H9 (cell line): ENCODE results near the gene ETV6. TPM values are rescaled to one million over a fixed set of nuclear protein-coding genes. Genes with fewer than 3 reads are reported as not detected.

ENCODE experiments used
- DNase-seq: peaks from one replicate; pipeline ENCODE4 v3.0.0-alpha.2; 2017
- H2AFZ ChIP-seq: one replicate; pipeline ENCODE4 v1.6.1; 2013; ENCODE audit warnings: mild to moderate bottlenecking, low read length, control low read depth, moderate library complexity
- H2AK5ac ChIP-seq: 2 replicates; pipeline ENCODE4 v1.6.1; 2013; ENCODE audit warnings: low read length, control low read depth, mixed read lengths; ENCODE audit not compliant: insufficient read length
- H2BK120ac ChIP-seq: one replicate; pipeline ENCODE4 v1.6.1; 2013; ENCODE audit warnings: low read depth, mild to moderate bottlenecking, low read length, control low read depth, inconsistent platforms; ENCODE audit not compliant: poor library complexity, severe bottlenecking
- H2BK12ac ChIP-seq: 2 replicates; pipeline ENCODE4 v1.6.1; 2013; ENCODE audit warnings: low read length, control low read depth, mixed read lengths, low read depth; ENCODE audit not compliant: insufficient read length
- H2BK15ac ChIP-seq: 2 replicates; pipeline ENCODE4 v1.6.1; 2013; ENCODE audit warnings: low read depth, low read length, control low read depth
- H2BK20ac ChIP-seq: one replicate; pipeline ENCODE4 v1.6.1; 2013; ENCODE audit warnings: low read depth, mild to moderate bottlenecking, low read length, control low read depth, inconsistent platforms; ENCODE audit not compliant: poor library complexity, severe bottlenecking
- H2BK5ac ChIP-seq: 2 replicates; pipeline ENCODE4 v1.6.1; 2013; ENCODE audit warnings: low read length, control low read depth, mixed read lengths; ENCODE audit not compliant: insufficient read length
- H3K14ac ChIP-seq: 2 replicates; pipeline ENCODE4 v1.6.1; 2013; ENCODE audit warnings: low read length, control low read depth; ENCODE audit not compliant: insufficient read depth
- H3K18ac ChIP-seq: 2 replicates; pipeline ENCODE4 v1.6.1; 2013; ENCODE audit warnings: low read depth, mild to moderate bottlenecking, mixed read lengths, low read length, control low read depth; ENCODE audit not compliant: insufficient read length
- H3K23ac ChIP-seq: 2 replicates; pipeline ENCODE4 v1.6.1; 2013; ENCODE audit warnings: low read length, control low read depth, mixed read lengths, low read depth; ENCODE audit not compliant: insufficient read length
- H3K23me2 ChIP-seq: 2 replicates; pipeline ENCODE4 v1.6.1; 2013; ENCODE audit warnings: low read depth, mild to moderate bottlenecking, mixed read lengths, low read length, control low read depth; ENCODE audit not compliant: insufficient read length, poor library complexity, severe bottlenecking
- H3K27ac ChIP-seq: 2 replicates; pipeline ENCODE4 v1.5.1; 2013; ENCODE audit warnings: low read length, control low read depth, mixed read lengths, low read depth; ENCODE audit not compliant: insufficient read length
- H3K27me3 ChIP-seq: 2 replicates; pipeline ENCODE4 v1.6.1; 2013; ENCODE audit warnings: low read length, control low read depth, inconsistent platforms; ENCODE audit not compliant: insufficient read depth
- H3K4ac ChIP-seq: 2 replicates; pipeline ENCODE4 v1.6.1; 2013; ENCODE audit warnings: low read depth, mild to moderate bottlenecking, control low read depth, inconsistent platforms, low read length, moderate library complexity
- H3K4me1 ChIP-seq: 2 replicates; pipeline ENCODE4 v1.6.1; 2013; ENCODE audit warnings: low read length, control low read depth, inconsistent platforms; ENCODE audit not compliant: insufficient read depth
- H3K4me2 ChIP-seq: 2 replicates; pipeline ENCODE4 v1.6.1; 2013; ENCODE audit warnings: low read length, control low read depth, mixed read lengths; ENCODE audit not compliant: insufficient read length, insufficient read depth
- H3K56ac ChIP-seq: 2 replicates; pipeline ENCODE4 v1.6.1; 2013; ENCODE audit warnings: low read depth, mild to moderate bottlenecking, mixed read lengths, low read length, control low read depth; ENCODE audit not compliant: insufficient read length
- H3K79me1 ChIP-seq: 2 replicates; pipeline ENCODE4 v1.6.1; 2013; ENCODE audit warnings: low read depth, mild to moderate bottlenecking, moderate library complexity, low read length, control low read depth, inconsistent platforms; ENCODE audit not compliant: insufficient read depth, poor library complexity, severe bottlenecking
- H3K79me2 ChIP-seq: 2 replicates; pipeline ENCODE4 v1.6.1; 2013; ENCODE audit warnings: low read length, control low read depth, inconsistent platforms; ENCODE audit not compliant: insufficient read depth
- H3K9ac ChIP-seq: 2 replicates; pipeline ENCODE4 v1.6.1; 2013; ENCODE audit warnings: low read length, control low read depth, mixed read lengths; ENCODE audit not compliant: insufficient read length; ENCODE audit errors: extremely low read depth
- H3K9me3 ChIP-seq: one replicate; pipeline ENCODE4 v1.6.1; 2013; ENCODE audit warnings: low read depth, low read length, inconsistent platforms; ENCODE audit not compliant: control insufficient read depth
- H3T11ph ChIP-seq: one replicate; pipeline ENCODE4 v1.6.1; 2013; ENCODE audit warnings: mild to moderate bottlenecking, low read length, control low read depth, inconsistent platforms
- H4K20me1 ChIP-seq: one replicate; pipeline ENCODE4 v1.6.1; 2013; ENCODE audit not compliant: control insufficient read depth, insufficient read length, insufficient read depth
- H4K5ac ChIP-seq: 2 replicates; pipeline ENCODE4 v1.6.1; 2013; ENCODE audit warnings: low read depth, mild to moderate bottlenecking, mixed read lengths, low read length, control low read depth; ENCODE audit not compliant: insufficient read length
- H4K8ac ChIP-seq: replicated peaks from 2 replicates; pipeline ENCODE4 v1.6.1; 2013; ENCODE audit warnings: low read length, control low read depth, mixed read lengths, low read depth; ENCODE audit not compliant: insufficient read length
- H4K91ac ChIP-seq: 2 replicates; pipeline ENCODE4 v1.6.1; 2013; ENCODE audit warnings: low read depth, mild to moderate bottlenecking, moderate library complexity, mixed read lengths, low read length, control low read depth; ENCODE audit not compliant: insufficient read length
- H3K27ac Mint-ChIP-seq, 3 experiments: 2 replicates in 2 of 3; 3 replicates in 1 of 3; pipeline ENCODE4 v1.8.0; 2020 to 2021; ENCODE audit warnings: mixed read lengths in 3 of 3, mild to moderate bottlenecking in 1 of 3, moderate library complexity in 1 of 3
- H3K27me3 Mint-ChIP-seq: 2 replicates; pipeline ENCODE4 v1.8.0; 2021; ENCODE audit warnings: low read depth, mild to moderate bottlenecking, moderate library complexity, mixed read lengths
- H3K36me3 Mint-ChIP-seq, 3 experiments: 2 replicates in 2 of 3; 3 replicates in 1 of 3; pipeline ENCODE4 v1.8.0; 2020 to 2021; ENCODE audit warnings: low read depth in 3 of 3, mixed read lengths in 3 of 3; ENCODE audit not compliant: insufficient read depth in 1 of 3
- H3K4me1 Mint-ChIP-seq, 2 experiments: 2 replicates each; pipeline ENCODE4 v1.8.0; 2020; ENCODE audit warnings: mixed read lengths in 2 of 2
- H3K4me3 Mint-ChIP-seq, 2 experiments: 2 replicates in 1 of 2; 3 replicates in 1 of 2; pipeline ENCODE4 v1.8.0; 2020 to 2021; ENCODE audit warnings: mild to moderate bottlenecking in 2 of 2, mixed read lengths in 2 of 2, moderate library complexity in 1 of 2
- H3K9me3 Mint-ChIP-seq, 2 experiments: 2 replicates in 1 of 2; 3 replicates in 1 of 2; pipeline ENCODE4 v1.8.0; 2020; ENCODE audit warnings: mild to moderate bottlenecking in 2 of 2, mixed read lengths in 2 of 2, moderate library complexity in 1 of 2
- WGBS: extraction: QIAGEN DNeasy Blood & Tissue Kit; methylation state at CpG from one replicate; pipeline ENCODE4 v1.1.7; 2013; ENCODE audit warnings: missing lambda C conversion rate, low lambda C conversion rate, mixed read lengths; ENCODE audit not compliant: insufficient read length; ENCODE audit errors: extremely low coverage; 5-methylcytosine and 5-hydroxymethylcytosine counted together
- total RNA-seq: library from RNA; stranded (reverse); gene quantifications from 2 replicates; pipeline ENCODE4 v1.2.1, GENCODE V29; 2021
- TF ChIP-seq, protein P1 (sequence below): fragments of 200-600 bp; sonication (generic); conservative IDR thresholded peaks from 3 replicates; pipeline ENCODE4 v1.8.0; 2021; ENCODE audit warnings: antibody characterized with exemption, mild to moderate bottlenecking

The ETV6 gene
- total RNA-seq, 1 experiment from 2014 or later, result 28.7 TPM

DNA sequence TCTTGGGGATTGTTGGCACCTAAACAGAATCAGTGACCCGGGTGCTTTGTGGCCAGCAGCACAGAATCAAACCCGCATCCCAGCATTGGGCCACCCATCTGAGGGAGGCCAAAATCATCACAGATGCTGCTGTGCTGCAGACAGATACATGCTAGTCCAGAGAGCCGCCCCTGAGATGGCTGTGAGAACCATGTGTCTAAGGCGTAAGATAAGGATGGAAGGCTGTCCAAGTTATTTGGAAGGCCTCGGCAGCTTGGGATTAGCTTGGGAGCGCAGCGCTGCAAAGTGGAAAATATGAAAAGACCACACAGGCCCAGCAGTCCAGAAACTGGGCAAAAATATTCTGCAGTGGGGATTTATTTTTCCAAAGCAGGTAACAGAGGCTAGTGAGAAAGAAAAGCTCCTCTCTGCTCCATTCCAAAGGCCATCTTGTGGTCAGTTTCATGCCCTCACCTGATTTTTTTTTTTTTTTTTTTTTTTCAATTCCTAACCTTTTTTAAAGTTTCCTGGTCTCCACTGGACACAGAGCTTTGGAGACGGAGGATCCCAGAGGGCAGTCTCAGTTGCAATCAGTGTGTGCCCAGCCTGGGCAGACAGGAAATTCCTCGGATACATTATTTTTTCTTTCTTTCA, 242.4 kb downstream of the ETV6 start:
- Histone ChIP-seq H4K91ac (no peak overlapping the region), H3K23ac (no peak overlapping the region), H2AFZ (no peak overlapping the region), H3K4ac (no peak overlapping the region), H3K14ac (no peak overlapping the region), H3K9me3 (no peaks in the 10 kb centered on the region), H2BK5ac (no peak overlapping the region), H3K9ac (no peak overlapping the region), H3K79me2 (no peaks in the 10 kb centered on the region), H4K20me1 (no peaks in the 10 kb centered on the region), H2BK20ac (no peak overlapping the region), H2BK15ac (no peak overlapping the region), H2AK5ac (no peak overlapping the region), H3K27me3 (no peaks in the 10 kb centered on the region), H2BK120ac (no peak overlapping the region), H3K4me2 (no peak overlapping the region), H4K5ac (no peak overlapping the region), H3K27ac (no peak overlapping the region), H2BK12ac (no peak overlapping the region), H3K23me2 (no peaks in the 10 kb centered on the region), H3K18ac (no peak overlapping the region), H3K79me1 (no peaks in the 10 kb centered on the region), H3K56ac (no peak overlapping the region), H3T11ph (no peak overlapping the region), H4K8ac (no peak overlapping the region), H3K4me1 (no peaks in the 10 kb centered on the region)
- no peaks in the 10 kb centered on the region for H3K9me3 Mint-ChIP-seq
- H3K4me3 Mint-ChIP-seq, result no peak overlapping the region
- peaks cover 3 to 9% of the 10 kb centered on the region in 2 experiments for H3K4me1 Mint-ChIP-seq
- WGBS, result no CpG with 5 or more reads among the region's 9 CpGs
- peaks cover 7 to 30% (median 15%) of the 10 kb centered on the region in 3 experiments for H3K36me3 Mint-ChIP-seq
- H3K27me3 Mint-ChIP-seq, result no peaks in the 10 kb centered on the region
- TF ChIP-seq, protein P1, sequence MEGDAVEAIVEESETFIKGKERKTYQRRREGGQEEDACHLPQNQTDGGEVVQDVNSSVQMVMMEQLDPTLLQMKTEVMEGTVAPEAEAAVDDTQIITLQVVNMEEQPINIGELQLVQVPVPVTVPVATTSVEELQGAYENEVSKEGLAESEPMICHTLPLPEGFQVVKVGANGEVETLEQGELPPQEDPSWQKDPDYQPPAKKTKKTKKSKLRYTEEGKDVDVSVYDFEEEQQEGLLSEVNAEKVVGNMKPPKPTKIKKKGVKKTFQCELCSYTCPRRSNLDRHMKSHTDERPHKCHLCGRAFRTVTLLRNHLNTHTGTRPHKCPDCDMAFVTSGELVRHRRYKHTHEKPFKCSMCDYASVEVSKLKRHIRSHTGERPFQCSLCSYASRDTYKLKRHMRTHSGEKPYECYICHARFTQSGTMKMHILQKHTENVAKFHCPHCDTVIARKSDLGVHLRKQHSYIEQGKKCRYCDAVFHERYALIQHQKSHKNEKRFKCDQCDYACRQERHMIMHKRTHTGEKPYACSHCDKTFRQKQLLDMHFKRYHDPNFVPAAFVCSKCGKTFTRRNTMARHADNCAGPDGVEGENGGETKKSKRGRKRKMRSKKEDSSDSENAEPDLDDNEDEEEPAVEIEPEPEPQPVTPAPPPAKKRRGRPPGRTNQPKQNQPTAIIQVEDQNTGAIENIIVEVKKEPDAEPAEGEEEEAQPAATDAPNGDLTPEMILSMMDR, result peak; percentile 57; the same call in 2 of the 3 replicates
- peak overlapping the region in 2 of 3 experiments; percentile 56 to 65; a peak in 2 of 7 replicates for H3K27ac Mint-ChIP-seq
- DNase-seq, result no peak
